BE2C (cell line): ENCODE measurements around the gene C20orf144.
"Not testable (repeated sequence)": the region's sequence is repeated elsewhere in the genome, so short reads cannot be mapped to it uniquely, and the experiment has no call there.

Source experiments
- DNase-seq: peaks from one replicate; pipeline ENCODE4 v3.0.0-alpha.2; 2020
- H3K27me3 ChIP-seq: fragments of 250-450 bp; sonication (Bioruptor Pico); 2 replicates; pipeline ENCODE4 v1.5.1; 2020; ENCODE audit warnings: mild to moderate bottlenecking
- H3K36me3 ChIP-seq: fragments of 250-450 bp; sonication (Bioruptor Pico); 2 replicates; pipeline ENCODE4 v1.5.1; 2020; ENCODE audit warnings: mild to moderate bottlenecking
- H3K4me1 ChIP-seq: fragments of 250-450 bp; sonication (Bioruptor Pico); 2 replicates; pipeline ENCODE4 v1.5.1; 2020
- H3K4me3 ChIP-seq: 2 replicates; pipeline ENCODE4 v1.5.1; 2011; ENCODE audit warnings: low read depth, low read length
- H3K9me3 ChIP-seq: fragments of 250-450 bp; sonication (Bioruptor Pico); 2 replicates; pipeline ENCODE4 v1.5.1; 2020
- TF ChIP-seq, protein P1 (sequence below): IDR thresholded peaks from 2 replicates; pipeline ENCODE4 v1.5.1; 2012; ENCODE audit warnings: mild to moderate bottlenecking, low read depth, low read length

Gene C20orf144

DNA sequence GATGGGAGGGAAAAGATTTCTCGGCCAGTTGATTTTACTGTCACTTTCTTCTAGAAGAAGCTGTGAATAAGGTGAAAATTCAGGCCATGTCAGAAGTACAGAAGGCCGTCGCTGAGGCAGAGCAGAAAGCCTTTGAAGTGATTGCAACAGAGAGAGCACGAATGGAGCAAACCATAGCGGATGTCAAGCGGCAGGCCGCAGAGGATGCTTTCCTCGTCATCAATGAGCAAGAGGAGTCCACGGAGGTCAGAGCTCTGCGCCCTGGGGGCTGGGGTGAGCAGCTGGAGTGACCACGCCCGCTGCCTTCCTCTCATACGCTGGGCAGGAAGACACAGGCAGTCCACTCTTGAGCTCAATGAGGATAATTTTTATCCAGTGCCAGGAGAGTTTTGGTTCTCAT, 21.8 kb upstream of the C20orf144 start:
- H3K4me1 ChIP-seq = peaks cover 2% of the 10 kb centered on the region; the same call in 1 of the 2 replicates
- H3K36me3 ChIP-seq = peaks cover 38% of the 10 kb centered on the region
- TF ChIP-seq, protein P1, sequence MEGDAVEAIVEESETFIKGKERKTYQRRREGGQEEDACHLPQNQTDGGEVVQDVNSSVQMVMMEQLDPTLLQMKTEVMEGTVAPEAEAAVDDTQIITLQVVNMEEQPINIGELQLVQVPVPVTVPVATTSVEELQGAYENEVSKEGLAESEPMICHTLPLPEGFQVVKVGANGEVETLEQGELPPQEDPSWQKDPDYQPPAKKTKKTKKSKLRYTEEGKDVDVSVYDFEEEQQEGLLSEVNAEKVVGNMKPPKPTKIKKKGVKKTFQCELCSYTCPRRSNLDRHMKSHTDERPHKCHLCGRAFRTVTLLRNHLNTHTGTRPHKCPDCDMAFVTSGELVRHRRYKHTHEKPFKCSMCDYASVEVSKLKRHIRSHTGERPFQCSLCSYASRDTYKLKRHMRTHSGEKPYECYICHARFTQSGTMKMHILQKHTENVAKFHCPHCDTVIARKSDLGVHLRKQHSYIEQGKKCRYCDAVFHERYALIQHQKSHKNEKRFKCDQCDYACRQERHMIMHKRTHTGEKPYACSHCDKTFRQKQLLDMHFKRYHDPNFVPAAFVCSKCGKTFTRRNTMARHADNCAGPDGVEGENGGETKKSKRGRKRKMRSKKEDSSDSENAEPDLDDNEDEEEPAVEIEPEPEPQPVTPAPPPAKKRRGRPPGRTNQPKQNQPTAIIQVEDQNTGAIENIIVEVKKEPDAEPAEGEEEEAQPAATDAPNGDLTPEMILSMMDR = no peak
- H3K27me3 ChIP-seq = no peaks in the 10 kb centered on the region
- no peak for DNase-seq
- H3K4me3 ChIP-seq = no peak overlapping the region
- no peaks in the 10 kb centered on the region for H3K9me3 ChIP-seq

DNA sequence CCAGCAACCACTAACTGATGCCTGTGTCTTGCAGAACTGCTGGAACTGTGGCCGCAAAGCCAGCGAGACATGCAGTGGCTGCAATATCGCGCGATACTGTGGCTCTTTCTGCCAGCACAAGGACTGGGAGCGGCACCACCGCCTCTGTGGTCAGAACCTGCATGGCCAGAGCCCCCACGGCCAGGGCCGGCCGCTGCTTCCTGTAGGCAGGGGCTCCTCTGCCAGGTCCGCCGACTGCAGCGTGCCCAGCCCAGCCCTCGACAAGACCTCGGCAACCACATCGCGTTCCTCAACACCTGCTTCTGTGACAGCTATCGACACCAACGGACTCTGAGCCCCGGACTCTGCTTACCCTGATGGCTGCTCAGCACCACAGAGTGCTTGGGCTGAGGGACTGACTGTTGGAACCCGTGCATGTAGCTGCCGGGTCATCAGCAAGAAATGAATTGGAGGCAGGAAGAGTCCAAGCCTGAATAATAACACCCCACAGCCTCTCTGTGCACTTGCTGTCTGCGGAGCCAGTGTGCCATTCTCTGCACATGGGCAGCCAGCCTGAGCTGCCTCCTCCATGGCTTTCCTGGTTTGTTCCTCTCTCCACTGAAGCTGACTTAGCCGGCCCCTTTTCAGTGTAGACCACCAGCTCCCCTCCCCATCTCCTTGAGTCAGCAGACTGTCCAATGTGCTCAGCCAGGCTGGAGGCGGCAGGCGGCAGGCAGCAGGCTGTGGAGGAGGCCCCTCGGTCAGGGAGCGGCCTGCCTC, 17.6 kb upstream of the C20orf144 start:
- Histone ChIP-seq H3K36me3 (peaks cover 27% of the 10 kb centered on the region), H3K4me1 (peaks cover 19% of the 10 kb centered on the region), H3K9me3 (no peaks in the 10 kb centered on the region), H3K4me3 (no peak overlapping the region), H3K27me3 (no peaks in the 10 kb centered on the region)
- TF ChIP-seq, protein P1 = no peak
- no peak for DNase-seq

DNA sequence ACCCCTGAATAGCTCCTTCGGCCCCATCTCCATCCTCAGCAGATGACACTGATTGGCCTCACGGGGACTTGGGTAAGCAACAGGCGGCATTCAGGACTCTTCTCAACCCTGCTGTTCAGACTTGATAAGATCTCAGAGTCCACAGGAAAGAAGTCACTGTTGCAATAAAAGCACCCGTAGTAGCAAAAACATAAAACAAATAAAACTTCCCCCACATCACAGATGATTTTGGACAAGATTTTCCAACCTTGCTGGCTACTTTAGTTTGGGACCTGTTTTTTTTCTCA, 17.1 kb upstream of the C20orf144 start:
- H3K4me3 ChIP-seq = no peak overlapping the region
- TF ChIP-seq, protein P1 = no peak
- H3K36me3 ChIP-seq = peaks cover 25% of the 10 kb centered on the region
- peaks cover 23% of the 10 kb centered on the region for H3K4me1 ChIP-seq
- H3K9me3 ChIP-seq = no peaks in the 10 kb centered on the region
- no peaks in the 10 kb centered on the region for H3K27me3 ChIP-seq
- no peak for DNase-seq

DNA sequence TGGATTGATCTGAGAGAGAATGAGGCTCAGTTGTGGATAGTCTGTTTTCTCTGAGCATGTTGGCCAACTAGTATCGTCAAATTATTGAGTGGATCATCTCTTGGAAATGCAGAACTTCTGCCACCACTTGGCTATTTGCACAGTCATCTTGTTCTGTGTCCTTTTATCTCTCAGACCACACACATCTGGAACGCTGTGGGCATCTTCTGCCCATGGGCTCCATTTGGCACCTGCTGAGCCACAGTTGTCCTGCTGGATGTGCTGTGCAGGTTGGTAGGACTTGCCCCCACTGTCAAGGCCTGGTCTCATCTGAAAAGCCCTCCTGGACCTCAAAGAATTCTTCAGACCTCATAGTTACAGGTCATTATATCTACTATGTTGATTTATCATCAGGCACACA, 16.7 kb upstream of the C20orf144 start:
- Histone ChIP-seq H3K27me3 (no peaks in the 10 kb centered on the region), H3K36me3 (peaks cover 21% of the 10 kb centered on the region), H3K4me1 (peaks cover 23% of the 10 kb centered on the region), H3K9me3 (no peaks in the 10 kb centered on the region), H3K4me3 (no peak overlapping the region)
- TF ChIP-seq, protein P1 = no peak
- DNase-seq = no peak

DNA sequence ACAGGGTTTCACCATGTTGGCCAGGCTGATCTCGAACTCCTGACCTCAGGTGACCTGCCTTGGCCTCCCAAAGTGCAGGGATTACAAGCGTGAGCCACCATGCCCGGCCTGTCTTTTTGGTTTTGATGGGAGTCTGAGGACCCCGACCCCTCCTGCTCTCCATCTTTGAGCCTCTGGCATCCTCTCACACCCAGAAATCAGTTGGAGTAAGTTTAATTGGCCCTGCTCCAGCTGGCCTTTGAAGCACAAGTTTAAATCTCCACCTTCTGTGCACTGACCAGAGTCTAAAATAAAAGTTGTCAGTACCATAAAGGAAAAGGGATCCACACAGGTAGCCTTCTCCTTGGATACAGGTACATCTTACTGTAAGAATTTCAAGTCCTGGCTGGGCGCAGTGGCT, 15.9 kb upstream of the C20orf144 start:
- no peaks in the 10 kb centered on the region for H3K9me3 ChIP-seq
- no peak for DNase-seq
- no peak overlapping the region for H3K4me3 ChIP-seq
- H3K27me3 ChIP-seq = no peaks in the 10 kb centered on the region
- TF ChIP-seq, protein P1 = no peak
- H3K36me3 ChIP-seq = peaks cover 18% of the 10 kb centered on the region
- H3K4me1 ChIP-seq = peaks cover 24% of the 10 kb centered on the region

DNA sequence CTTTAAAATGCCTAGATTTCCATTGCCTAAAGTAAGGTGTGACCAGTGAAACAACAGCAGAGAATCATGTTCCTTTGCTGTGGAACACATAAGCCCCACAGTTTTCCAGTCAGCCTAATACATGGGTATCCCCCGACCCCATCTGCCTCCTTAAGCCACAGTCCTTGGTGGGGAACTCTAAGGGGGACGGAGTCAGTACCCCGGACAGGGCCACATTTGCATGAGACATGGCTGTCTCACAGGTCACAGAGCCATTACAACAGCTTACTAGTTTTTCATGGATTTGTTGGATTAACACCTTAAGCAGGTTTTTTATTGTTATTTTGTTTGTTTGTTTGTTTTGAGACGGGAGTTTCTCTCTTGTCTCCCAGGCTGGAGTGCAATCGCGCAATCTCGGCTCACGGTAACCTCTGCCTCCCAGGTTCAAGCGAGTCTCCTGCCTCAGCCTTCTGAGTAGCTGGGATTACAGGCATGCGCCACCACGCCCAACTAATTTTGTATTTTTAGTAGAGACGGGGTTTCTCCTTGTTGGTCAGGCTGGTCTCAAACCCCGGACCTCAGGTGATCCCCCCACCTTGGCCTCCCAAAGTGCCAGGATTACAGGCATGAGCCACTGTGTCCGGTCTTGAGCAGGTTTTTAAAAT, 15.0 kb upstream of the C20orf144 start:
- not testable (repeated sequence) for DNase-seq, H3K4me3 ChIP-seq, H3K27me3 ChIP-seq, H3K9me3 ChIP-seq
- Histone ChIP-seq H3K36me3 (peaks cover 15% of the 10 kb centered on the region), H3K4me1 (peaks cover 29% of the 10 kb centered on the region)
